Heart left ventricle (tissue), 16 donors: ENCODE data around the gene CPB2. TPM values are rescaled to one million over a fixed set of nuclear protein-coding genes. Genes with fewer than 3 reads are reported as not detected.

Experiments used
- ATAC-seq, 4 donors: fragments of 200-7000 bp; cut with Tn5 transposase; one replicate each; pipeline ENCODE4 v1.9.1; 2020 to 2022; ENCODE audit warnings: moderate library complexity in 4 of 4, mild to moderate bottlenecking in 3 of 4, moderate number of reproducible peaks in 1 of 4
- DNase-seq, 5 donors: peaks; one replicate each; pipeline ENCODE4 v3.0.0-alpha.2; 2020
- H3K27ac ChIP-seq, 12 donors: fragments of 200-600 bp; sonication (generic) in 4 of 12; one replicate each; pipeline versions ENCODE4 v1.5.0 to v1.8.0; 2016 to 2022; ENCODE audit warnings: mild to moderate bottlenecking in 2 of 12
- H3K27me3 ChIP-seq, 9 donors: fragments of 200-600 bp; sonication (generic) in 2 of 9; one replicate each; pipeline versions ENCODE4 v1.5.1 to v1.8.0; 2016 to 2022; ENCODE audit warnings: mild to moderate bottlenecking in 3 of 9
- H3K36me3 ChIP-seq, 9 donors: fragments of 200-600 bp; sonication (generic) in 2 of 9; one replicate each; pipeline versions ENCODE4 v1.5.0 to v1.8.0; 2018 to 2022; ENCODE audit warnings: mild to moderate bottlenecking in 2 of 9
- H3K4me1 ChIP-seq, 12 donors: fragments of 200-600 bp; sonication (generic) in 4 of 12; one replicate each; pipeline versions ENCODE4 v1.5.0 to v1.8.0; 2016 to 2022; ENCODE audit warnings: mild to moderate bottlenecking in 3 of 12
- H3K4me3 ChIP-seq, 12 donors: fragments of 200-600 bp; sonication (generic) in 4 of 12; one replicate each; pipeline versions ENCODE4 v1.5.0 to v1.8.0; 2017 to 2022; ENCODE audit warnings: mild to moderate bottlenecking in 9 of 12, moderate library complexity in 4 of 12
- H3K9me3 ChIP-seq, 12 donors: fragments of 200-600 bp; sonication (generic) in 4 of 12; one replicate each; pipeline versions ENCODE4 v1.5.0 to v1.8.0; 2016 to 2022; ENCODE audit warnings: mild to moderate bottlenecking in 1 of 12
- CTCF ChIP-seq, 12 donors: fragments of 200-600 bp; sonication (generic) in 4 of 12; IDR thresholded peaks; one replicate each; pipeline versions ENCODE4 v1.5.0 to v1.8.0; 2018 to 2022; ENCODE audit warnings: antibody characterized with exemption in 12 of 12, mild to moderate bottlenecking in 5 of 12
- POLR2A ChIP-seq, 2 donors: fragments of 450-650 bp; IDR thresholded peaks; one replicate each; pipeline ENCODE4 v1.6.1; 2017; ENCODE audit warnings: antibody characterized with exemption in 2 of 2, mild to moderate bottlenecking in 2 of 2, moderate library complexity in 2 of 2
- whole genome bisulfite sequencing, 4 donors: extraction: QIAGEN DNeasy Blood & Tissue Kit in 2 of 4; methylation state at CpG; one replicate each; pipeline versions ENCODE4 v1.1.5 to v1.1.7; 2013 to 2018; 5-methylcytosine and 5-hydroxymethylcytosine counted together
- intact Hi-C, 10 donors: fragments of 100-400 bp; cut with DNase I; formaldehyde crosslinking; loops; one replicate each; pipeline versions ENCODE4 v1.11.1 to v1.14.2; 2022
- polyA plus RNA-seq, 2 donors: library from polyadenylated mRNA; stranded (reverse); fragments of 200-250 nt; gene quantifications; one replicate each; pipeline ENCODE4 v1.2.3, GENCODE V29; 2013
- total RNA-seq, 9 donors: library from RNA; depleted of rRNA in 2 of 9; stranded (reverse); fragments of >200 nt in 2 of 9; fragmentation: NEBNext Ultra II Directional in 3 of 9; extraction: Animal tissue kit (Norgen Biotek cat#: 25700) in 3 of 9; gene quantifications; one replicate each; pipeline versions ENCODE4 v1.1.0 to v1.2.4, GENCODE V29; 2016 to 2023
- donor health status: ischemic (EF 13 %, LVEDD 7.1; RV severe dilation, severe dysfunction).
- donor health status: healthy with polysubstance abuse.
- donor health status: DM: no; HTN: yes; CAD: no.
- donor health status: DM: no; HTN: no; CAD: no.
- donor health status: ischemic (EF 25% LVEDD 6.9; RV normal size, moderate dysfunction).
- donor health status: ischemic (EF 25% LVEDD 5.7; RV mildly dilated, moderate dysfunction).
- donor health status: healthy.
- donor health status: DM: yes; HTN: yes; CAD: no.
- donor health status: ischemic (EF 35%, LVEDD 5.7; RV mildly dilated, moderate dysfunction).
- donor health status: nonischemic (EF 11% LVEDD 7.7; RV severe dilation, severe dysfunction).
- donor health status: DM: yes; HTN: yes; CAD: no.
- donor health status: PGD.
- donor health status: ischemic (EF 29% LVEDD 5.4; RV normal size, mild dysfunction).
- donor health status: nonischemic (EF 23%, LVEDD 6.1; RV moderate dilation, normal function).

Gene CPB2
- total and polyA plus RNA-seq, 11 donors = not detected

GRCh38 chr13:46012404-46012803, 92.4 kb downstream of the CPB2 start:
- intact Hi-C loops = no loop called here

GRCh38 chr13:46010148-46010547, 94.7 kb downstream of the CPB2 start:
- ATAC-seq (no peak), DNase-seq (no peak)
- no peaks in the 10 kb centered on the region for H3K9me3 ChIP-seq
- 84 to 90% (median 87%) methylated on average over 6 of the region's 6 CpGs for WGBS, 4 donors
- H3K27me3 ChIP-seq = no peaks in the 10 kb centered on the region
- no peak overlapping the region for H3K4me3 ChIP-seq
- H3K4me1 ChIP-seq = no peaks in the 10 kb centered on the region
- intact Hi-C loops = no loop called here
- H3K27ac ChIP-seq = no peak overlapping the region
- peak in 2 of 12 donors; percentile 17 to 18 for TF ChIP-seq CTCF (IDR thresholded peaks at IDR 0.05)
- no peak for TF ChIP-seq POLR2A (IDR thresholded peaks at IDR 0.05)
- peaks cover 0 to 98% (median 62%) of the 10 kb centered on the region in 9 donors for H3K36me3 ChIP-seq

More at GRCh38 chr13:46012404-46012803, 92.4 kb downstream of the CPB2 start:
- no peak overlapping the region for H3K27ac ChIP-seq
- H3K36me3 ChIP-seq = peaks cover 0 to 98% (median 70%) of the 10 kb centered on the region in 9 donors
- ATAC-seq (no peak), DNase-seq (no peak)
- no peaks in the 10 kb centered on the region for H3K27me3 ChIP-seq
- H3K4me3 ChIP-seq = no peak overlapping the region
- no peaks in the 10 kb centered on the region for H3K9me3 ChIP-seq
- H3K4me1 ChIP-seq = no peaks in the 10 kb centered on the region
- no peak for TF ChIP-seq POLR2A (IDR thresholded peaks at IDR 0.05)
- no peak for TF ChIP-seq CTCF (IDR thresholded peaks at IDR 0.05)

- no peaks in the 10 kb centered on the region for H3K4me1 ChIP-seq
- intact Hi-C loops = no loop called here
- TF ChIP-seq POLR2A (IDR thresholded peaks at IDR 0.05) (no peak), CTCF (IDR thresholded peaks at IDR 0.05) (no peak)
- H3K27ac ChIP-seq = no peak overlapping the region
- peaks cover 0 to 93% (median 65%) of the 10 kb centered on the region in 9 donors for H3K36me3 ChIP-seq
- H3K9me3 ChIP-seq = no peaks in the 10 kb centered on the region
- 94 to 99% (median 98%) methylated on average over 2 of the region's 2 CpGs for WGBS, 4 donors
- no peaks in the 10 kb centered on the region for H3K27me3 ChIP-seq
- no peak overlapping the region for H3K4me3 ChIP-seq
- no peak for ATAC-seq
- DNase-seq = no peak
Observed at GRCh38 chr13:46008631-46009030, 96.2 kb downstream of the CPB2 start.

GRCh38 chr13:46006688-46007452, 98.0 kb downstream of the CPB2 start:
- no peak overlapping the region for H3K27ac ChIP-seq
- no peak for ATAC-seq
- no peaks in the 10 kb centered on the region for H3K9me3 ChIP-seq
- no peak overlapping the region for H3K4me3 ChIP-seq
- H3K36me3 ChIP-seq = peaks cover 0 to 95% (median 70%) of the 10 kb centered on the region in 9 donors
- no peak for TF ChIP-seq CTCF (IDR thresholded peaks at IDR 0.05)
- TF ChIP-seq POLR2A (IDR thresholded peaks at IDR 0.05) = no peak
- 91 to 96% (median 93%) methylated on average over 6 of the region's 6 CpGs for WGBS, 4 donors
- intact Hi-C loops = no loop called here
- H3K27me3 ChIP-seq = no peaks in the 10 kb centered on the region
- no peaks in the 10 kb centered on the region for H3K4me1 ChIP-seq
- DNase-seq = no peak
